ENCODE results near the gene GDPD4.

- TF ChIP-seq CTCF (conservative IDR thresholded peaks at IDR 0.05; ENCODE audit: low read length) = no peak
- no peak for TF ChIP-seq EZH2phosphoT487 (IDR thresholded peaks at IDR 0.05; ENCODE audit: borderline replicate concordance)
Observed at GRCh38 chr11:77190331-77191075, 111.0 kb downstream of the GDPD4 start.
